Measurements from ENCODE around the gene ARHGAP28. TPM values are rescaled to one million over a fixed set of nuclear protein-coding genes. Genes with fewer than 3 reads are reported as not detected.

Gene ARHGAP28
- total RNA-seq, 2 donors from 2014 or later = 0.41 to 1.8 TPM

- ATAC-seq (ENCODE audit: insufficient number of reproducible peaks, low FRiP score, low read depth) (no peak), DNase-seq (ENCODE audit: low spot score) (no peak)
- H3K4me3 ChIP-seq = no peak overlapping the region
- no peaks in the 10 kb centered on the region for H3K9me3 ChIP-seq
- TF ChIP-seq CTCF (IDR thresholded peaks at IDR 0.05) = no peak
- H3K27ac ChIP-seq = no peak overlapping the region
- no peaks in the 10 kb centered on the region for H3K36me3 ChIP-seq
- H3K4me1 ChIP-seq (ENCODE audit: control insufficient read depth in 1 of 2, low read depth in 2 of 2) = no peaks in the 10 kb centered on the region
- no peaks in the 10 kb centered on the region for H3K27me3 ChIP-seq (replicated peaks; ENCODE audit: insufficient read depth)
These were observed 120.9 kb downstream of the ARHGAP28 start for GRCh38 chr18:6850396-6850795.

- ATAC-seq (ENCODE audit: insufficient number of reproducible peaks, low FRiP score, low read depth) (no peak), DNase-seq (ENCODE audit: low spot score) (no peak)
- Histone ChIP-seq H3K4me1 (ENCODE audit: control insufficient read depth in 1 of 2, low read depth in 2 of 2) (no peaks in the 10 kb centered on the region), H3K27ac (no peak overlapping the region), H3K9me3 (no peaks in the 10 kb centered on the region), H3K27me3 (replicated peaks; ENCODE audit: insufficient read depth) (no peaks in the 10 kb centered on the region), H3K4me3 (no peak overlapping the region), H3K36me3 (no peaks in the 10 kb centered on the region)
- no peak for TF ChIP-seq CTCF (IDR thresholded peaks at IDR 0.05)
These were observed 122.0 kb downstream of the ARHGAP28 start for GRCh38 chr18:6851480-6851879.

- ATAC-seq (ENCODE audit: insufficient number of reproducible peaks, low FRiP score, low read depth) (no peak), DNase-seq (ENCODE audit: low spot score) (no peak)
- TF ChIP-seq CTCF (IDR thresholded peaks at IDR 0.05) = no peak
- Histone ChIP-seq H3K36me3 (no peaks in the 10 kb centered on the region), H3K4me3 (no peak overlapping the region), H3K9me3 (no peaks in the 10 kb centered on the region), H3K27me3 (replicated peaks; ENCODE audit: insufficient read depth) (no peaks in the 10 kb centered on the region), H3K27ac (no peak overlapping the region), H3K4me1 (ENCODE audit: control insufficient read depth in 1 of 2, low read depth in 2 of 2) (no peaks in the 10 kb centered on the region)
These were observed 125.3 kb downstream of the ARHGAP28 start for GRCh38 chr18:6854811-6855210.

GRCh38 chr18:6855767-6856166 lies 126.3 kb downstream of the ARHGAP28 start:
- TF ChIP-seq CTCF (IDR thresholded peaks at IDR 0.05) = no peak
- DNase-seq (ENCODE audit: low spot score) = no peak
- no peaks in the 10 kb centered on the region for H3K4me1 ChIP-seq (ENCODE audit: control insufficient read depth in 1 of 2, low read depth in 2 of 2)
- no peak overlapping the region for H3K27ac ChIP-seq
- no peaks in the 10 kb centered on the region for H3K27me3 ChIP-seq (replicated peaks; ENCODE audit: insufficient read depth)
- no peaks in the 10 kb centered on the region for H3K9me3 ChIP-seq
- ATAC-seq (ENCODE audit: insufficient number of reproducible peaks, low FRiP score, low read depth) = no peak
- no peaks in the 10 kb centered on the region for H3K36me3 ChIP-seq
- H3K4me3 ChIP-seq = no peak overlapping the region

GRCh38 chr18:6857300-6857699 lies 127.8 kb downstream of the ARHGAP28 start:
- Histone ChIP-seq H3K27ac (no peak overlapping the region), H3K9me3 (no peaks in the 10 kb centered on the region), H3K36me3 (no peaks in the 10 kb centered on the region), H3K4me1 (ENCODE audit: control insufficient read depth in 1 of 2, low read depth in 2 of 2) (no peaks in the 10 kb centered on the region), H3K27me3 (replicated peaks; ENCODE audit: insufficient read depth) (no peaks in the 10 kb centered on the region), H3K4me3 (no peak overlapping the region)
- no peak for TF ChIP-seq CTCF (IDR thresholded peaks at IDR 0.05)
- ATAC-seq (ENCODE audit: insufficient number of reproducible peaks, low FRiP score, low read depth) = no peak
- DNase-seq (ENCODE audit: low spot score) = no peak
